CD4-positive, alpha-beta T cell treated with Interleukin-15 for 1 hour (primary cell): Measurements from ENCODE around the gene NECAB2.

Experiments used
- DNase-seq: peaks from one replicate; pipeline ENCODE4 v3.0.0-alpha.2; 2020

NECAB2 gene

GRCh38 chr16:84029297-84030047, 61.4 kb downstream of the NECAB2 start:
- DNase-seq, result no peak

DNA sequence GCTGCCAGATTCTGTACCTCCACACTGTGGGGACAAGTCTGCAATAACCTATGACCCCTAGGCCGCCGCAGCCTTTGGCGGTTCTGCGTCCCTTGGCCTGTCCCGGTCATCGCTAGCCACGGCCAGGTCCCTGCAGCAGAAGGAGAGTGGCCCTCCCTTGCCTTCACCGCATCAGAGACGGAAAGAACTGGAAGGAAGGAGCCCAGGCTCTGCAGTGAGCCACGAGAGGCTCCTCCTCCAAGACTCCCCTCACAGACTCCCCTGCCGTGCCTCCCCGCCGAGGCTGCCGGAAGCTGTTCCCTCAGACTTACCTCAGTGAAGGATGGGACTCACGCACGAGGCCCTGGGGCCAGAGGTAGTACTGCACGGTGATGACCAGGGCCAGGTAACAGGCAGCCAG, 63.5 kb downstream of the NECAB2 start:
- DNase-seq, result no peak

GRCh38 chr16:84032458-84033178, 64.6 kb downstream of the NECAB2 start:
- DNase-seq, result no peak

DNA sequence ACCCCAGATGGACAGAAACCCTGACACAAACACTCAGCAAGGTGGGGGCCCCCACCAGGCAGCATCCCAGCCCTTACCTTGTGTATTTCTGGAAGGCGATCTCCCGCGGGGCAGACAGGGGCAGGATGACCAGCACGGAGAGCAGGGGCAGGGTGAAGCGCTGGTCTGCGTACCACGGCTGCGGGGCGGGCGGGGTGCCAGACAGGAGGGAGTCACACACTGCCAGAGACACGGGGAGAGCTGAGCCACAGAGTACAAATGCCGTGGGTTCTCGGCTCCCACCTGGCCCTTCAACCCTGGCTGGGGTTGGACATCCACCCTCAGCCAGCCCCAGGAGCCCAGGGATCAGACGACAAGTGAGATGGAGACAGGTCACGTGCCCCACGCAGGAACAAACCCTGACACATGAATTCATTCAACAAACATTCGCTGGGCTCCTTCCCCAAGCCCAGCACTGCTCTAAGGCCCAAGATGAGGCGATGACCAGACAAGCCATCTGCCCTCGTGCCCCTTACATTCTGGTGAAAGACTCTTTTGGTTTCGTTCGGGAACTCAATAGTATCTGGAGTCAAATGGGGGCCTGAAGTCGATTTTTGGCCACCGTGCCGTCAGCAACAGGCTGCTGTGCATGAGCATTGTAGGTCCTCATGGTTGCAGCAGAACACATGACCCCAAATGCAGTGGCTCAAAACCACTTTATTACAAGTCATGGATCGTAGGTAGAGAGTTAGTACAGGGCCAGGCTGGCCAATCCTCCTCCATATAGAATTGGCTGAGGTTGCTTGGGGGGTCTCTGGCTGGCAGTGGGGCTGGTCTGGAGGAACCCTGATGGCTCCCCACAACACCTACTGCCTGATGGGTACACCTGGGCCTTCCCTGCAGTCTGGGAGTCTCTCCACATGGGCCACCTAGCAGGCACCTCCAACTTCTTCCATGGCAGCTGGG, 65.5 kb downstream of the NECAB2 start:
- no peak for DNase-seq

GRCh38 chr16:84034516-84034915, 66.5 kb downstream of the NECAB2 start:
- no peak for DNase-seq

DNA sequence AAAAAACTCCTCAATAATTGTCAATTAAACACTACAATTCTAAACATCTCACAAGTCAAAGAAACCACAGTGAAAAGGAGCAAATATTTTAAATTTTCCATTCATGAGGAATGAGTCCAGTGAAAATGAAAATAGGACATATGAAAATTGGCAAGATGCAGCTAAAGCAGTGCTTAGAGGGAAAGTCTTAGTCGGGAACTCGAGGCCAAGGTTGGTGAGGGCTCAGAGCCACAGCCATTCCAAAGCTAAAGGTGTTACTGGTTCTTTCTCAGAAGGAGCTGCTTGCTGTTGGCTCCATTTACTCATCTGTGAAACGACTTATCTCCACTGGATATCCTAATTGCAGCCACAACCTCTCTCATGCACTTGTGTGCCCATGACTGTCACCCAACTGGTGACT, 68.1 kb downstream of the NECAB2 start:
- DNase-seq, result no peak

DNA sequence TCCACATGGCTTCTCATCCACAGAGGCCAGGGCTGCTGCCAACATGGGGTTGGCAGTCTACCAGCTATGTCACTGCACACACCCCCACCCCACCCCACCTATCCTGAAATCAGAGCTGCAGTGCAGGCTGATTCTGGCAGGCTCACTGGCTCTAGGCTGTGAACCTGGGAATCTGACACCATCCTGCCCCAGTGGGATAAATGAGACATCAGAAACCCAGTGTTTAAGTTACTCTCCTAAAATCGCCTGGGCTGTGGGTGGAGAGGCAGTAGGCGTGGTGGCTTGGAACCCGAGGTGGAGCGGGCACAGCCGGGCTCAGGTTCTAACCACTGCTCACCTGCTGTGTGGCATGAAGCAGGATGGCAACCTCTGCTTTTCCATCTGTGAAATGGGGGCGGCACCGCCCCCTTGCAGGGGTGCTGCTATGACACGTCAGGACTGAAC, 69.0 kb downstream of the NECAB2 start:
- no peak for DNase-seq

GRCh38 chr16:84038469-84038868, 70.4 kb downstream of the NECAB2 start:
- DNase-seq, result no peak

- DNase-seq, result no peak
Observed at GRCh38 chr16:84039696-84040095, 71.7 kb downstream of the NECAB2 start.

- DNase-seq, result no peak
Observed at GRCh38 chr16:84040226-84040822, 72.3 kb downstream of the NECAB2 start.

GRCh38 chr16:84040823-84041820, 73.1 kb downstream of the NECAB2 start:
- no peak for DNase-seq

GRCh38 chr16:84041881-84042280, 73.8 kb downstream of the NECAB2 start:
- DNase-seq, result no peak

DNA sequence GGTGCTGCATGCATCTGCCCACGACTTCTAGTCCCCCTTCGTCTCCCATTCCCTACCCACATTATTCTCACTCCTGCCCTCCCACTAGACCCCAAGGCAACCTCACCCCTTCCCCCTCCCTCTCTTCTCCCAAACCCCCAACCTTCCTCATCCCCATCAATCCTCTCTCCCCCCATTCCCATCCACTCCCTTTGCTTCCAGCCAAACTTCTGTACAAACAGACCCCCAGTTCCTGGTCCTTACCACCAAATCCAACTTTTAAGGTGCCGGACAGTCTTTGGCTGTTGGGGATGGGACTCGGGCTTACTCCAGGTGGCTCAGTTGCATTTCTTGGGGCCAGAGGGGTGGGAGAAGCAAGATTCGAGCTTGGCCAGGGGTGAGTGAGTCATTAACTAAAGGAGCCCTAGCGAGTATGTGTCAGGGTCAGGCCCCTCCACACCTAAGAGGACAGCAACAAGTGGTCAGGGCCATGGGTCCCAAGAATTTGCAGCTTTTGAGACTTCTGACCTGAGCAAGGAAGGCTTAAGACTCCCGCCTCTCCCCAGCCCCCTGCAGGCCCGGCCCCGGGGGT, 74.3 kb downstream of the NECAB2 start, which contains the start of gene SLC38A8:
SLC38A8 (minus strand) TSS at position 488 of the 571 bp plus-strand sequence. CDS start 638 bp downstream, outside the sequence.
- DNase-seq, result no peak

GRCh38 chr16:84042879-84043485, 74.9 kb downstream of the NECAB2 start:
- DNase-seq, result peak; percentile 16

GRCh38 chr16:84043486-84044117, 75.6 kb downstream of the NECAB2 start:
- no peak for DNase-seq

- no peak for DNase-seq
Observed at GRCh38 chr16:84044118-84044488, 76.1 kb downstream of the NECAB2 start.

DNA sequence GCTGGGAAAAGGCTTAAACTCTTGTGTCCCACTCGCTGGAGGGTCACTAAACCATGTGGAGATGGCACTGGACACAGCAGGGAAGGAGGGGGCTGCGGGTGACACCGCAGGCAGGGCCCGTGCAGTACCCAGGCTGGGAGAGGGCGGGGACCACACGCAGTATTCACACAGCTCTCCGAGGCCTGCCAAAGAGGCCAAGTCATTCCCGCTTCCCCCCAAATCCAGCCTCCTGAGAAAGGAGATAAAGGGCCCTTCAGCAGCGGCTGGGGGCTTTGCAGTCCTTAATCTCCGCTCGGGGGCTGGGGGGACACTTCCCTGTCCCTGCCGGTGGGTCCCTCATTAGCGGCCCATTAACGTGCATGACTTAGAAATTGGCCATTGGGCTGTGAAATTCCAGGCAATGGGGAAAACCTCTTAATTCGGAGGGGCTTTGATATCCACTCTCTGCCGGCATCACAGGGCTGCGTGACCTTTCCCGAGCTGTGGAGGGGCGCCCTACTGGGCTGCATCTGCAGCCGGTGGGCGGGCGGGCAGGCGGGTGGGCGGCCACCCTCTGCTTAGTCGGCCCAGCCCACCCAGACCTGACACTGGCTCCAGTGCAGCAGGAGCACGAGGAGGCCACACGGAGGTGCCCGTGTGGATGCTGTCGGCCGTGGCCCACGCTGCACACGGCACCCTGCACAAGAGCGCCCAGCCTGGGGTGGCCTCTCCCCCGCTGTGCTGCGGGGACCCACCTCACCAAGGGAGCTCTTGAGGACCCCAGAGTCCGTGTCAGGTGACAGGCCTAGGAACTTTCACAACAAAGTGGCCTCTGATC, 77.2 kb downstream of the NECAB2 start:
- DNase-seq, result no peak

DNA sequence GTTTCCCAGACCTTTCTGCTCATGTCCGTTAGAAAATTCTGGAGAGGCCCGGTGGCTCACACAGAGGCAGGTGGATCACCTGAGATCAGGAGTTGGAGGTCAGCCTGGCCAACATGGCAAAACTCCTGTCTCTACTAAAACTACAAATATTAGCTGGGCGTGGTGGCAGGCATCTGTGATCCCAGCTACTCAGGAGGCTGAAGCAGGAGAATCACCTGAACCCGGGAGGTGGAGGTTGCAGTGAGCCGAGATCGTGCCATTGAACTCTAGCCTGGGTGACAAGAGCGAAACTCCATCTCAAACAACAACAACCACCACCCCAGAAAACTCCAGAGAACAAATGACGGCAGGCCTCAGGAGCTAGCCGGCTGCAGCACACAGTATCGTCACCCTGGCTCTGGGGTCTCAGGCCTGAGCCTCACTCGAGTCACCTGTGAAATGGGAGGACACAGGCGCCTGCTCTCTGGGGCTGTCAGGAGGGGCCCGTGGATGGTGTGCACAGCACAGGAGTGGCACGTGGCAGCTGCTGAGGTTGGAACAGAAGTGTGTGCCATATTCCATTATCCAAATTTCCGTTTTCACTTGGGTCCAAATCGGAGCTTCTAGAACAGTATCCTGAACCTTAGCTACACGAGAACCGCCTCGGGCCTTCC, 77.9 kb downstream of the NECAB2 start:
- DNase-seq, result no peak

DNA sequence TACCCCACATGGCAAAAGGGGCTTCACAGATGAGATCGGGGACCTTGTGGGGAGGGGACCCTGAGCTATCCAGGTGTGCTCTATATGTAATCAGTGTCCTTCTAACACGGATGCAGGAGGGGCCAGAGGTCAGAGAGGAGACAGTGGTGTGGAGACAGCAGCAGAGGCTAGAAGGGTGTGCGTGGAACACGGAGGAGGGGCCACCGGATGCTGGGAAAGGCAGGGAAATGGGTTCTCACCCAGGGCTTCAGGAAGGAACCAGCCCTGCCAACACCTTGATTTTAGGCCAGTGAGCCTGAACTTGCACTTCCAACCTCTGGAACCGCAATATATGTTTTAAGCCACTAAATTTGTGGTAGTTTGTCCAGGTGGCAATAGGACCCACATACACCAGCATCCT, 79.2 kb downstream of the NECAB2 start:
- DNase-seq, result peak; percentile 14
